Esophagus muscularis mucosa (tissue), 4 donors: Measurements from ENCODE around the gene RIPOR2. TPM values are rescaled to one million over a fixed set of nuclear protein-coding genes. Genes with fewer than 3 reads are reported as not detected.

ENCODE experiments used
- DNase-seq: peaks from one replicate; pipeline ENCODE4 v3.0.0-alpha.2; 2017; ENCODE audit errors: extremely low spot score
- H3K27ac ChIP-seq, 4 donors: fragments of 200-600 bp; sonication (generic); replicated peaks in 1 of 4; 1 replicate in 3 of 4; 2 replicates in 1 of 4; pipeline ENCODE4 v1.5.1; 2016 to 2019; ENCODE audit warnings: mild to moderate bottlenecking in 1 of 4
- H3K27me3 ChIP-seq, 4 donors: fragments of 200-600 bp; sonication (generic); one replicate each; pipeline versions ENCODE4 v1.5.1 to v1.6.0; 2016 to 2019
- H3K36me3 ChIP-seq, 4 donors: fragments of 200-600 bp; sonication (generic); one replicate each; pipeline ENCODE4 v1.5.1; 2016 to 2019
- H3K4me1 ChIP-seq, 4 donors: fragments of 200-600 bp; sonication (generic); one replicate each; pipeline ENCODE4 v1.5.1; 2016 to 2019
- H3K4me3 ChIP-seq, 4 donors: fragments of 200-600 bp; sonication (generic); 1 replicate in 2 of 4; 2 replicates in 2 of 4; pipeline ENCODE4 v1.5.1; 2016 to 2019; ENCODE audit warnings: mild to moderate bottlenecking in 4 of 4, moderate library complexity in 1 of 4
- H3K9me3 ChIP-seq, 4 donors: fragments of 200-600 bp; sonication (generic); 1 replicate in 3 of 4; 2 replicates in 1 of 4; pipeline ENCODE4 v1.5.1; 2016 to 2019
- EP300 ChIP-seq: sonication (generic); formaldehyde crosslinking; IDR thresholded peaks from one replicate; pipeline ENCODE4 v1.6.1; 2017; ENCODE audit warnings: antibody characterized with exemption
- POLR2A ChIP-seq: fragments of 450-650 bp; IDR thresholded peaks from one replicate; pipeline ENCODE4 v1.6.1; 2017; ENCODE audit warnings: antibody characterized with exemption, moderate library complexity, mild to moderate bottlenecking, low read depth
- POLR2AphosphoS5 ChIP-seq, 2 donors: sonication (generic); formaldehyde crosslinking; IDR thresholded peaks; one replicate each; pipeline ENCODE4 v1.6.1; 2017; ENCODE audit warnings: antibody characterized with exemption in 2 of 2
- WGBS: methylation state at CpG from one replicate; pipeline ENCODE4 v1.1.5; 2018; 5-methylcytosine and 5-hydroxymethylcytosine counted together
- intact Hi-C: fragments of 100-400 bp; cut with DNase I; formaldehyde crosslinking; loops from one replicate; pipeline ENCODE4 v1.15.1; 2023
- total RNA-seq, 4 donors: library from RNA; depleted of rRNA; stranded (reverse); fragments of >200 nt; gene quantifications; one replicate each; pipeline versions ENCODE4 v1.1.0 to v1.2.1, GENCODE V29; 2016
- TF ChIP-seq, protein P1 (sequence below), 3 experiments: fragments of 200-600 bp in 2 of 3; fragments of 450-650 bp in 1 of 3; sonication (generic) in 2 of 3; IDR thresholded peaks; one replicate each; pipeline ENCODE4 v1.5.1; 2017 to 2019; ENCODE audit warnings: antibody characterized with exemption in 3 of 3, mild to moderate bottlenecking in 2 of 3, moderate library complexity in 1 of 3

Gene RIPOR2
- total RNA-seq, 4 donors from 2014 or later, result 2.6 to 14.4 (median 5.1) TPM

DNA sequence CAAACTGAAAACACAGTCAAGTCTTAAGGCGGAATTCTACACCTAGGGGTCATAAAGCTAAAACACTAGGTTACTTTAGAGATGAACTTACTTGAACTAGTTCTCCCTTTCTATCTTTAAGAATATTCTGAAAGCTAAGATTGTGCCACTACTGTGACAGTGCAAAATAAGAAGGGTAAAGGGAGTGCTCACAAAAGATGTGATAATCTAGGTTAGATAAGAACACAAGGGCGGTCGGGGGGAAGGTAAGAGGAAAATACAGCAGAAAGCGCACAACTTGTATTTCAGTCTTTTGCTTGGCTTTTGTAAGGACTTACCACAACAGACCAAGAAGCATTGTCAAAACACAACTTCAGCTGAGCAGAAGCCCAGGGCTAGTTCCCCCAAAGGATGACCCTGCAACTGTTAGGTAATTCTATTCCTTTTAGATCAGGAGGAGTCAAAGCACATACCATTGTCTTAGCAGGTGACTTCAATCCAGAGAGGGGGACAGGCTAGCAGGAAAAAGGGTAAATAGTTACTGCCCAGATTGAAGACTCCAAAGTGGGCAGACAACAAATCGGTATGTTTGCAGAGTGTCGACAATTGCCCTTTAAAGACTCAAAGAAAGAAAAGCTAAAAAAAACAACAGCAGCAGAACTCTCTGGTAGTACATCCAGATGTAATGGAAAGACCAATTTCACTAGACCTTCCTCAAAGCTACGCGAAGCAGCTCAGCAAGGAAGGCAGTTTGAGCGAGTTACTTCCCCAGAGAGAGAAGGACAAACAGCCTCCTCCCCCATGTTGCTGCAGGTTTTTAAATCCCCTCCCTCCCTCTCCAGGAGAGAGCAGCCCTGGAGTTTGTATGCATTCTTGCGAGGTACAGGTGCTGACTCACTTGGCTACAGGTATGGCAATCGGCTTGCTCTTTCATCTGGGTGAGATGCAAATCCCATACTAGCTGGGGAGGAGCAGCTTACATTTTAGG is 59.0 kb downstream of the RIPOR2 start:
- peaks cover 0 to 18% (median 0%) of the 10 kb centered on the region in 4 donors for H3K36me3 ChIP-seq
- intact Hi-C loops, result no loop called here
- peaks cover 0 to 10% (median 8%) of the 10 kb centered on the region in 4 donors for H3K9me3 ChIP-seq
- no peak for TF ChIP-seq POLR2AphosphoS5 (IDR thresholded peaks at IDR 0.05)
- TF ChIP-seq POLR2A, result no peak
- TF ChIP-seq, protein P1, sequence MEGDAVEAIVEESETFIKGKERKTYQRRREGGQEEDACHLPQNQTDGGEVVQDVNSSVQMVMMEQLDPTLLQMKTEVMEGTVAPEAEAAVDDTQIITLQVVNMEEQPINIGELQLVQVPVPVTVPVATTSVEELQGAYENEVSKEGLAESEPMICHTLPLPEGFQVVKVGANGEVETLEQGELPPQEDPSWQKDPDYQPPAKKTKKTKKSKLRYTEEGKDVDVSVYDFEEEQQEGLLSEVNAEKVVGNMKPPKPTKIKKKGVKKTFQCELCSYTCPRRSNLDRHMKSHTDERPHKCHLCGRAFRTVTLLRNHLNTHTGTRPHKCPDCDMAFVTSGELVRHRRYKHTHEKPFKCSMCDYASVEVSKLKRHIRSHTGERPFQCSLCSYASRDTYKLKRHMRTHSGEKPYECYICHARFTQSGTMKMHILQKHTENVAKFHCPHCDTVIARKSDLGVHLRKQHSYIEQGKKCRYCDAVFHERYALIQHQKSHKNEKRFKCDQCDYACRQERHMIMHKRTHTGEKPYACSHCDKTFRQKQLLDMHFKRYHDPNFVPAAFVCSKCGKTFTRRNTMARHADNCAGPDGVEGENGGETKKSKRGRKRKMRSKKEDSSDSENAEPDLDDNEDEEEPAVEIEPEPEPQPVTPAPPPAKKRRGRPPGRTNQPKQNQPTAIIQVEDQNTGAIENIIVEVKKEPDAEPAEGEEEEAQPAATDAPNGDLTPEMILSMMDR (IDR thresholded peaks at IDR 0.05), result no peak
- TF ChIP-seq EP300, result no peak
- H3K27me3 ChIP-seq, result no peaks in the 10 kb centered on the region
- WGBS, result 81% methylated on average over 11 of the region's 11 CpGs
- no peak for DNase-seq
- no peak overlapping the region for H3K4me3 ChIP-seq
- H3K4me1 ChIP-seq, result no peaks in the 10 kb centered on the region
- no peak overlapping the region for H3K27ac ChIP-seq

DNA sequence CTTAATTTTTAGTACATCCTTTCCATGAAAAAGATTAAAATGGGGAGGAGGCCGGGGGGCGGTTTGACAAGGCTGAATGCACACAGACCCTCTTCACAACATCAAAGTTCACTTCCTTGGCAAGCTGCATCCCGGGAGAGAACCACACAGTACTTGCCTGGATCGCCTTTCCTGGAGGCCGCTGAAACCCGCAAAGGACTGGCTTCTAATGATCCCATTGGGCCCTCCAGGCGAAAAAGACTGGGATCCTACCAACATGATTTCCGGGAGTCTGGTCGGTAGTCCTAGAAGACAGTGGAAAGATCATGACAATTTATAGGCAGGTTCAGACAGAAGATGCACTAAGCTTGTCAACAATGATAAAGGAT is 60.2 kb downstream of the RIPOR2 start:
- 88% methylated on average over 9 of the region's 9 CpGs for WGBS

DNA sequence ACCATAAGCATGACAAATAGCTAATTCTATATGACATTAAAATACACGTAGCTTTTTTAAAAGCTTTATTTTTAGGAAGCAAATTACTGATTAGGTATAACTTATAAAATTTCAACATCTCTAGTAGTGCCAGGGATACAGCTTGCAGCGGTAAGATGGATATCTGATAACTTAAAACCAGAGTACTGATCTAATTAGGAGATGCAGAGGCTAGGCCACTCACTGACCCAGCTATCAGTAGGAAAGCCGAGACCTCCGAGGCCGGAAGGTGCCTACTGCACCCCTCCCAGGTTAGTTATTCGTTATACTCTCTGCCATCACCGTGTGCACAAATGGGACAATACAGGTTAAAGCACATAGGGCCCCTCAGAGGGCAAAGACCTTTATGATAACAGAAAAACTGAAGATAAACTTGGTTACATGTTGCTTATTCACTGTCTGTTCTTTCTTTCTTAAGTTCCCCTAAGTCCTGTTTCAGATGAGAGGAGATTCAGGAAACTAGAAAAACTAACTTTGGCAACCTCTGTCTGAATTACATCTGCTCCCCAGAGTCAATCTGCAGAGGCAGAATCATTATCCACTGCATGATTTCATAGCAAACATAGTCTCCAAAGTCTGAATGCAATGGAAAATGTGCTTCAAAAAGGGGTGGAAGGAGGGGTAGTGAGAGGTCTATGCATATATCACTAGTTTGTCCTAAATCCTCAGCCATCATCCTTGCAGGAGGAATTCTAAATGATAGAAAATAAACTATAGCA is 60.8 kb downstream of the RIPOR2 start:
- WGBS, result 78% methylated on average over 7 of the region's 7 CpGs
- Histone ChIP-seq H3K36me3 (peaks cover 0 to 18% (median 0%) of the 10 kb centered on the region in 4 donors), H3K27ac (no peak overlapping the region), H3K27me3 (no peaks in the 10 kb centered on the region), H3K4me1 (no peaks in the 10 kb centered on the region), H3K4me3 (no peak overlapping the region), H3K9me3 (peaks cover 0 to 10% (median 8%) of the 10 kb centered on the region in 4 donors)
- intact Hi-C loops, result no loop called here
- DNase-seq, result no peak
- TF ChIP-seq, protein P1 (IDR thresholded peaks at IDR 0.05), result no peak
- TF ChIP-seq POLR2AphosphoS5 (IDR thresholded peaks at IDR 0.05) (no peak), EP300 (no peak), POLR2A (no peak)

More for the DNA sequence above, 60.2 kb downstream of the RIPOR2 start:
- no peak for TF ChIP-seq EP300
- TF ChIP-seq POLR2AphosphoS5 (IDR thresholded peaks at IDR 0.05), result no peak
- TF ChIP-seq, protein P1 (IDR thresholded peaks at IDR 0.05), result no peak
- TF ChIP-seq POLR2A, result no peak
- Histone ChIP-seq H3K9me3 (peaks cover 0 to 10% (median 8%) of the 10 kb centered on the region in 4 donors), H3K27ac (no peak overlapping the region), H3K27me3 (no peaks in the 10 kb centered on the region), H3K36me3 (peaks cover 0 to 18% (median 0%) of the 10 kb centered on the region in 4 donors), H3K4me1 (no peaks in the 10 kb centered on the region), H3K4me3 (no peak overlapping the region)
- intact Hi-C loops, result no loop called here
- DNase-seq, result no peak

GRCh38 chr6:24874128-24874527 is 61.6 kb downstream of the RIPOR2 start:
- peaks cover 0 to 10% (median 8%) of the 10 kb centered on the region in 4 donors for H3K9me3 ChIP-seq
- no peak overlapping the region for H3K4me3 ChIP-seq
- H3K36me3 ChIP-seq, result peaks cover 0 to 18% (median 0%) of the 10 kb centered on the region in 4 donors
- H3K27ac ChIP-seq, result no peak overlapping the region
- no peaks in the 10 kb centered on the region for H3K4me1 ChIP-seq
- TF ChIP-seq EP300, result no peak
- no peak for TF ChIP-seq POLR2AphosphoS5 (IDR thresholded peaks at IDR 0.05)
- TF ChIP-seq, protein P1 (IDR thresholded peaks at IDR 0.05), result no peak
- TF ChIP-seq POLR2A, result no peak
- DNase-seq, result no peak
- H3K27me3 ChIP-seq, result no peaks in the 10 kb centered on the region
- WGBS, result 83% methylated on average over 1 of the region's 1 CpG
- intact Hi-C loops, result no loop called here
